ENCODE measurements around the gene ZNF385D. TPM values are rescaled to one million over a fixed set of nuclear protein-coding genes. Genes with fewer than 3 reads are reported as not detected.

ZNF385D gene
- total RNA-seq, 1 experiment from 2014 or later: 9.6 TPM

DNA sequence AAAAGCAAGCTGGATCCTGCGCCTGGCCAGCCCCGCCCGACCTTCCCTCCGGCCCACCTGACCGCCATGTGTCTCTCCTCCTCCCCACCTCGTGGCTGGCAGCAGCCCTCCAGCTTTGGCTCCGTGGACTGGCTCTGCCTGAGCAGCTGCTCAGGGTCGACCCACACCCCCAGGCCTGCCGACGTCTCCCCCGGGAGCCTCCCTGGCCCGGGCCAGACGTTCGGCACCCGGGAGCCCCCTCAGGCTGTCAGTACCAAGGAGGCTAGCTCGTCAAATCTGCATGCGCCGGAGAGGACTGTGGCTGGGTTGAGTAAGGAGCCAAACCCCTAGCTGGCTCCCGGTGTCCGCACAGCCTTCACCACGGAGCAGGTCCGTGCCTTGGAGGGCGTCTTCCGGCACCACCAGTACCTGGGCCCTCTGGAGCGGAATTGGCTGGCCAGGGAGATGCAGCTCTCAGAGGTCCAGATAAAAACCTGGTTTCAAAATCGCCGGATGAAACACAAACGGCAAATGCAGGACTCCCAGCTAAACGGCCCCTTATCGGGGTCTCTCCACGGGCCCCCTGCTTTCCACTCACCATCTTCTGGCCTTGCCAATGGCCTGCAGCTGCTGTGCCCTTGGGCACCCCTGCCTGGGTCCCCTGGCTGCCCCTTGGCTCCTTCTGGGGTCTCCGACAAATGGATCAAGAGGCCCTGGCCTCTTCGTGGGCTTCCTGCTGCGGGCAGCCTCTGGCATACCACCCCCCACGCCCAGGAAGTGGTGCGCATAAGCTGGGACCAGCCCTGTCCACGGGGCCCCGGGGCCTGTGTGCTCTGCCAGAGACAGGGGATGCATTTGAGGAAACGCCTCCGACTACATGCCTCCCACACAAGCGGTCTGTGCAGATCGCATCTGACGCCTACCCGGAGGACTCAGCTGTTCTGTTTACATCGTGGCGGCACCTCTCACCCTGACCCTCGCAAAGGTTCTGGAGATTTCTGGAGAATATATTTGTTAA lies 345.0 kb downstream of the ZNF385D start (continued):
- no peak for TF ChIP-seq GRHL2 (CRISPR knock-in tag; IDR thresholded peaks at IDR 0.05; ENCODE audit: insufficient replicate concordance, severe bottlenecking)

DNA sequence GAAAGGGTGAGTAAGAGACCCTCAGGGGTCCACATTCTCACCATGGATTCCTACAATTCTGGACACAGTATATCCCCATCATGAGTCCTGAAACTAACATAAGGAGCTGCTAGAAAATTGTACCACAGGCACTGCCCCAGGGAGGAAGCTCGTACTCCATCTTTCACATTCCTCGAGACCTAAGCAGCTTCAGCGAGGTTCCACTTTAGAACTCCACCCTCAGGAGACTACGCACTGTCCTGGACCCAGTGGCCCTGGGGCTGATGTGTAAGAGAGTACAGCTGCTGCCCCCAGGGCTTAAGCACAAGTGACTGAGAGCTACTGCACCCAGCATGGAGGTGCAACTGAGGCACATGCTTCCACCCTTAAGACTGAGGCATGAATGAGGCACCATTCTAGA lies 352.5 kb downstream of the ZNF385D start:
- no peak overlapping the region for H3K27ac Mint-ChIP-seq
- H3K4me3 Mint-ChIP-seq: no peak overlapping the region
- ATAC-seq (no peak), DNase-seq (ENCODE audit: low spot score) (no peak)
- H3K4me1 Mint-ChIP-seq: no peaks in the 10 kb centered on the region
- no peak for TF ChIP-seq RORB (CRISPR knock-in tag; IDR thresholded peaks at IDR 0.05)
- TF ChIP-seq ESRRA (CRISPR knock-in tag; IDR thresholded peaks at IDR 0.05; ENCODE audit: borderline replicate concordance): no peak
- TF ChIP-seq, protein P1, sequence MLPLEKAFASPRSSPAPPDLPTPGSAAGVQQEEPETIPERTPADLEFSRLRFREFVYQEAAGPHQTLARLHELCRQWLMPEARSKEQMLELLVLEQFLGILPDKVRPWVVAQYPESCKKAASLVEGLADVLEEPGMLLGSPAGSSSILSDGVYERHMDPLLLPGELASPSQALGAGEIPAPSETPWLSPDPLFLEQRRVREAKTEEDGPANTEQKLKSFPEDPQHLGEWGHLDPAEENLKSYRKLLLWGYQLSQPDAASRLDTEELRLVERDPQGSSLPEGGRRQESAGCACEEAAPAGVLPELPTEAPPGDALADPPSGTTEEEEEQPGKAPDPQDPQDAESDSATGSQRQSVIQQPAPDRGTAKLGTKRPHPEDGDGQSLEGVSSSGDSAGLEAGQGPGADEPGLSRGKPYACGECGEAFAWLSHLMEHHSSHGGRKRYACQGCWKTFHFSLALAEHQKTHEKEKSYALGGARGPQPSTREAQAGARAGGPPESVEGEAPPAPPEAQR (CRISPR knock-in tag; IDR thresholded peaks at IDR 0.05): no peak
- TF ChIP-seq, protein P2, sequence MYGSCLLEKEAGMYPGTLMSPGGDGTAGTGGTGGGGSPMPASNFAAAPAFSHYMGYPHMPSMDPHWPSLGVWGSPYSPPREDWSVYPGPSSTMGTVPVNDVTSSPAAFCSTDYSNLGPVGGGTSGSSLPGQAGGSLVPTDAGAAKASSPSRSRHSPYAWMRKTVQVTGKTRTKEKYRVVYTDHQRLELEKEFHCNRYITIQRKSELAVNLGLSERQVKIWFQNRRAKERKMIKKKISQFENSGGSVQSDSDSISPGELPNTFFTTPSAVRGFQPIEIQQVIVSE (CRISPR knock-in tag; IDR thresholded peaks at IDR 0.05; ENCODE audit: borderline replicate concordance): no peak
- TF ChIP-seq PRRX2 (CRISPR knock-in tag; IDR thresholded peaks at IDR 0.05): no peak
- TF ChIP-seq NFATC4 (CRISPR knock-in tag; IDR thresholded peaks at IDR 0.05): no peak
- no peak for TF ChIP-seq ZNF121 (CRISPR knock-in tag; IDR thresholded peaks at IDR 0.05)
- TF ChIP-seq FOXK1 (CRISPR knock-in tag; IDR thresholded peaks at IDR 0.05): no peak
- TF ChIP-seq, protein P3, sequence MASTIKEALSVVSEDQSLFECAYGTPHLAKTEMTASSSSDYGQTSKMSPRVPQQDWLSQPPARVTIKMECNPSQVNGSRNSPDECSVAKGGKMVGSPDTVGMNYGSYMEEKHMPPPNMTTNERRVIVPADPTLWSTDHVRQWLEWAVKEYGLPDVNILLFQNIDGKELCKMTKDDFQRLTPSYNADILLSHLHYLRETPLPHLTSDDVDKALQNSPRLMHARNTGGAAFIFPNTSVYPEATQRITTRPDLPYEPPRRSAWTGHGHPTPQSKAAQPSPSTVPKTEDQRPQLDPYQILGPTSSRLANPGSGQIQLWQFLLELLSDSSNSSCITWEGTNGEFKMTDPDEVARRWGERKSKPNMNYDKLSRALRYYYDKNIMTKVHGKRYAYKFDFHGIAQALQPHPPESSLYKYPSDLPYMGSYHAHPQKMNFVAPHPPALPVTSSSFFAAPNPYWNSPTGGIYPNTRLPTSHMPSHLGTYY (CRISPR knock-in tag; IDR thresholded peaks at IDR 0.05): no peak
- no peak for TF ChIP-seq TEAD1 (CRISPR knock-in tag; IDR thresholded peaks at IDR 0.05)
- TF ChIP-seq, protein P4, sequence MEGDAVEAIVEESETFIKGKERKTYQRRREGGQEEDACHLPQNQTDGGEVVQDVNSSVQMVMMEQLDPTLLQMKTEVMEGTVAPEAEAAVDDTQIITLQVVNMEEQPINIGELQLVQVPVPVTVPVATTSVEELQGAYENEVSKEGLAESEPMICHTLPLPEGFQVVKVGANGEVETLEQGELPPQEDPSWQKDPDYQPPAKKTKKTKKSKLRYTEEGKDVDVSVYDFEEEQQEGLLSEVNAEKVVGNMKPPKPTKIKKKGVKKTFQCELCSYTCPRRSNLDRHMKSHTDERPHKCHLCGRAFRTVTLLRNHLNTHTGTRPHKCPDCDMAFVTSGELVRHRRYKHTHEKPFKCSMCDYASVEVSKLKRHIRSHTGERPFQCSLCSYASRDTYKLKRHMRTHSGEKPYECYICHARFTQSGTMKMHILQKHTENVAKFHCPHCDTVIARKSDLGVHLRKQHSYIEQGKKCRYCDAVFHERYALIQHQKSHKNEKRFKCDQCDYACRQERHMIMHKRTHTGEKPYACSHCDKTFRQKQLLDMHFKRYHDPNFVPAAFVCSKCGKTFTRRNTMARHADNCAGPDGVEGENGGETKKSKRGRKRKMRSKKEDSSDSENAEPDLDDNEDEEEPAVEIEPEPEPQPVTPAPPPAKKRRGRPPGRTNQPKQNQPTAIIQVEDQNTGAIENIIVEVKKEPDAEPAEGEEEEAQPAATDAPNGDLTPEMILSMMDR (IDR thresholded peaks at IDR 0.05): no peak
- TF ChIP-seq, protein P5, sequence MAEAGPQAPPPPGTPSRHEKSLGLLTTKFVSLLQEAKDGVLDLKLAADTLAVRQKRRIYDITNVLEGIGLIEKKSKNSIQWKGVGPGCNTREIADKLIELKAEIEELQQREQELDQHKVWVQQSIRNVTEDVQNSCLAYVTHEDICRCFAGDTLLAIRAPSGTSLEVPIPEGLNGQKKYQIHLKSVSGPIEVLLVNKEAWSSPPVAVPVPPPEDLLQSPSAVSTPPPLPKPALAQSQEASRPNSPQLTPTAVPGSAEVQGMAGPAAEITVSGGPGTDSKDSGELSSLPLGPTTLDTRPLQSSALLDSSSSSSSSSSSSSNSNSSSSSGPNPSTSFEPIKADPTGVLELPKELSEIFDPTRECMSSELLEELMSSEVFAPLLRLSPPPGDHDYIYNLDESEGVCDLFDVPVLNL (CRISPR knock-in tag; IDR thresholded peaks at IDR 0.05; ENCODE audit: borderline replicate concordance, low read depth): no peak
- no peak for TF ChIP-seq TEAD4 (CRISPR knock-in tag; IDR thresholded peaks at IDR 0.05)
- TF ChIP-seq NR2C2 (CRISPR knock-in tag; IDR thresholded peaks at IDR 0.05): no peak
- no peaks in the 10 kb centered on the region for H3K27me3 Mint-ChIP-seq (ENCODE audit: low read depth)
- ChIA-PET POLR2A (no interaction called here), CTCF (no interaction called here)
- H3K36me3 Mint-ChIP-seq: no peaks in the 10 kb centered on the region
- H3K9me3 Mint-ChIP-seq: no peaks in the 10 kb centered on the region

DNA sequence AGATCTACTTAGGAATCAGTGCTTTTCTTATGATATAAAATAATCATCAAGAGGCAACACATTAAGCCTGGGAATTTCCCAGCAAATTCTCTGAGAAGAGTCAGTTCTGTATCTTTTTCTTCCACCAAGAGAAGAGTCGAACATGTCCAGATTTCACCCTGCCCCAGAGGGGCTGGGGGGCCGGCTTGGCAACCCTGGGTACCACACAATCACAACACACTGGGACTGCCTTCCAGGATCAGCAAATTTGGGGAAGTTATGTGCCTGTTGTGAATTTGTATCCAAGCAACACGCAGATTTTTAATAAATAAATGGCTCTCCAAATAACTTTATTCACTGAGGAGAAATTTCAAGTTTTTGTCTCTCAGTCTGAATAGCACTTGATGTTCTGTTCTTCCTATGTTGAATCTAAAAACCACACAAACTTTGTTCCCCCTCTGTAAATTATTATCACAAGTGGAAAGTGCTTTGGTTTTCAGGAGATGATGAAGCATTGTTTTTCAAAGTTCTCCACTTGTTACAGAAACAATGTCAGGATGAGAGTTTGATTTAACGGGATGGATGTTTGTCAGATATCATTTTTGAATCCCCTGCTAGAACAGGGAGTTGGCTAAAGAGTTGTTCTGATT lies 357.2 kb downstream of the ZNF385D start:
- H3K4me3 Mint-ChIP-seq: no peak overlapping the region

More for the DNA sequence above, 357.2 kb downstream of the ZNF385D start:
- Mint-ChIP-seq H3K9me3 (peaks cover 9% of the 10 kb centered on the region), H3K36me3 (peaks cover 8% of the 10 kb centered on the region), H3K27ac (no peak overlapping the region), H3K4me1 (no peaks in the 10 kb centered on the region), H3K27me3 (ENCODE audit: low read depth) (no peaks in the 10 kb centered on the region)
- no peak for DNase-seq (ENCODE audit: low spot score)
- POLR2A ChIA-PET: no interaction called here
- no peak for TF ChIP-seq TCF7 (CRISPR knock-in tag; IDR thresholded peaks at IDR 0.05; ENCODE audit: low read depth)
- TF ChIP-seq, protein P2 (CRISPR knock-in tag; IDR thresholded peaks at IDR 0.05; ENCODE audit: borderline replicate concordance): no peak
- CTCF ChIA-PET: no interaction called here
- ATAC-seq: no peak
